Thoracic aorta (tissue), 2 donors: ENCODE results near the gene SEMA4C. TPM values are rescaled to one million over a fixed set of nuclear protein-coding genes. Genes with fewer than 3 reads are reported as not detected.

Source experiments
- ATAC-seq: fragments of 150-250 bp; one replicate; pipeline ENCODE4 v1.8.0; 2017; ENCODE audit warnings: low read depth; ENCODE audit not compliant: insufficient number of reproducible peaks, low FRiP score
- DNase-seq: peaks from one replicate; pipeline ENCODE4 v3.0.0-alpha.2; 2020; ENCODE audit warnings: low spot score
- H3K27ac ChIP-seq, 2 donors: fragments of 200-600 bp; sonication (generic); 1 replicate in 1 of 2; 2 replicates in 1 of 2; pipeline ENCODE4 v1.5.1; 2016; ENCODE audit warnings: mild to moderate bottlenecking in 2 of 2, moderate library complexity in 2 of 2
- H3K27me3 ChIP-seq: fragments of 200-600 bp; sonication (generic); replicated peaks from 2 replicates; pipeline ENCODE4 v1.6.0; 2016; ENCODE audit warnings: mild to moderate bottlenecking; ENCODE audit not compliant: insufficient read depth
- H3K36me3 ChIP-seq: fragments of 200-600 bp; sonication (generic); one replicate; pipeline ENCODE4 v1.5.1; 2016
- H3K4me1 ChIP-seq, 2 donors: fragments of 200-600 bp; sonication (generic); 1 replicate in 1 of 2; 2 replicates in 1 of 2; pipeline versions ENCODE4 v1.5.1 to v1.6.0; 2016; ENCODE audit warnings: low read depth in 2 of 2, mild to moderate bottlenecking in 1 of 2; ENCODE audit not compliant: control insufficient read depth in 1 of 2
- H3K4me3 ChIP-seq: fragments of 200-600 bp; sonication (generic); 2 replicates; pipeline ENCODE4 v1.5.1; 2016; ENCODE audit warnings: mild to moderate bottlenecking
- H3K9me3 ChIP-seq: fragments of 200-600 bp; sonication (generic); 2 replicates; pipeline ENCODE4 v1.5.1; 2016
- CTCF ChIP-seq: fragments of 200-600 bp; sonication (generic); IDR thresholded peaks from one replicate; pipeline ENCODE4 v1.5.1; 2019; ENCODE audit warnings: antibody characterized with exemption
- total RNA-seq, 2 donors: library from RNA; depleted of rRNA; stranded (reverse); fragments of >200 nt; gene quantifications; one replicate each; pipeline versions ENCODE4 v1.1.0 to v1.2.3, GENCODE V29; 2016

SEMA4C gene
- total RNA-seq, 2 donors from 2014 or later = 44.1 to 66.3 TPM

GRCh38 chr2:96882230-96882629 lies 12.3 kb upstream of the SEMA4C start:
- TF ChIP-seq CTCF = no peak
- ATAC-seq (no peak), DNase-seq (no peak)
- H3K27me3 ChIP-seq = no peaks in the 10 kb centered on the region
- H3K4me3 ChIP-seq = no peak overlapping the region
- no peaks in the 10 kb centered on the region for H3K9me3 ChIP-seq
- peaks cover 2 to 7% of the 10 kb centered on the region in 2 donors for H3K4me1 ChIP-seq
- H3K27ac ChIP-seq = no peak overlapping the region
- H3K36me3 ChIP-seq = no peaks in the 10 kb centered on the region

GRCh38 chr2:96881349-96882195 lies 11.7 kb upstream of the SEMA4C start:
- H3K9me3 ChIP-seq = no peaks in the 10 kb centered on the region
- no peak overlapping the region for H3K4me3 ChIP-seq
- no peaks in the 10 kb centered on the region for H3K36me3 ChIP-seq
- ATAC-seq (no peak), DNase-seq (no peak)
- TF ChIP-seq CTCF = no peak
- no peak overlapping the region for H3K27ac ChIP-seq
- H3K4me1 ChIP-seq = peaks cover 0 to under 1% of the 10 kb centered on the region in 2 donors
- no peaks in the 10 kb centered on the region for H3K27me3 ChIP-seq

- TF ChIP-seq CTCF = no peak
- no peaks in the 10 kb centered on the region for H3K9me3 ChIP-seq
- H3K27me3 ChIP-seq = no peaks in the 10 kb centered on the region
- ATAC-seq (no peak), DNase-seq (no peak)
- H3K4me3 ChIP-seq = no peak overlapping the region
- no peaks in the 10 kb centered on the region for H3K4me1 ChIP-seq
- H3K27ac ChIP-seq = no peak overlapping the region
- no peaks in the 10 kb centered on the region for H3K36me3 ChIP-seq
These were observed 11.0 kb upstream of the SEMA4C start for GRCh38 chr2:96880891-96881273.

- Histone ChIP-seq H3K4me3 (no peak overlapping the region), H3K27me3 (no peaks in the 10 kb centered on the region), H3K36me3 (no peaks in the 10 kb centered on the region), H3K27ac (no peak overlapping the region), H3K9me3 (no peaks in the 10 kb centered on the region), H3K4me1 (no peaks in the 10 kb centered on the region)
- ATAC-seq (no peak), DNase-seq (no peak)
- no peak for TF ChIP-seq CTCF
These were observed 9.7 kb upstream of the SEMA4C start for GRCh38 chr2:96879545-96880040.

GRCh38 chr2:96878796-96879544 lies 9.1 kb upstream of the SEMA4C start:
- Histone ChIP-seq H3K27ac (no peak overlapping the region), H3K27me3 (no peaks in the 10 kb centered on the region), H3K9me3 (no peaks in the 10 kb centered on the region), H3K4me3 (no peak overlapping the region), H3K4me1 (peaks cover 1 to 4% of the 10 kb centered on the region in 2 donors), H3K36me3 (no peaks in the 10 kb centered on the region)
- no peak for ATAC-seq
- TF ChIP-seq CTCF = no peak
- DNase-seq = no peak
